NCI-H2171 (cell line): ENCODE measurements around the gene C2CD2.
"Not testable (repeated sequence)": the region's sequence is repeated elsewhere in the genome, so short reads cannot be mapped to it uniquely, and the experiment has no call there.

Experiments
- DNase-seq: peaks from one replicate; lab custom pipeline; 2025; lab: John Stamatoyannopoulos, UW

Gene C2CD2

DNA sequence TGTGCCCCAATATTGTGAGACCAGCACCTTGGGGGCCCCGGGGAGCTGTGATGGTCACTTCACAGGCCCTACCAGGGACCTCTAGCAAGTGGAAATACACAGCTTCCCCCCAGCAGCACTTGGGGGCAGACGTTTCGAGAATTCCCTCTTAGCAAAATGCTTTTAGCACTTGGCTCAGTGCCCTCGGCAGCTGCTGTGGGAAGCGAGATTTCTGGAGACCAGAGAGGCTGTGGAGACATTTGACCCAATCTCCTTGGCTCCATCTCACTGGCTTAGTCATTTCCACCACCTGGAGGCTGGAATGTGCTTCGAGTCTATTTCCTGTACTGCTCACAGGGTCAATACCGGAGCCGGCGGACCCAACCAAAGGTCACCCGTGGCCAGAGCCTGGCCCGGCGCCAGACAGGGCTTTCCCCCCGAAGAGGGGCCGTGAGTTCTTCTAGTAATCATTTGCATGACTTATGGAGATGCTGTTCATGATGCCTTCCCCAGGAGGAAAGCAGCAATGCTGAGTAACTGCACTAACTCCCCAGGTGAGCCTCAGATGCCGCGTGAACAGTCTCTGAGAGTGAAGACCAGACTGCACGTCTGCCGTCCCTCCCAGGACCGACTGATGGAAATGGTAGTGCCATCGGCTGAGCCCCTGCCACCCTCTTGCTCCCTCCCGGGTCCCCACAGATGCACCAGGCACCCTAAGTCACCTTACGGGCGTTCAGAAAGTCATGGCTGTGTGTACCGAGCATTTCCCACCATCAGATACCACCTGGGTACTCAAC, 4.4 kb upstream of the C2CD2 start:
- DNase-seq, result peak; percentile 85

- no peak for DNase-seq
These were observed 3.3 kb upstream of the C2CD2 start for GRCh38 chr21:41956926-41957729.

- no peak for DNase-seq
These were observed 1.7 kb upstream of the C2CD2 start for GRCh38 chr21:41955516-41955915.

- no peak for DNase-seq
These were observed 1.1 kb upstream of the C2CD2 start for GRCh38 chr21:41954654-41955499.

- no peak for DNase-seq
These were observed 478 bp downstream of the C2CD2 start for GRCh38 chr21:41953249-41953830.

GRCh38 chr21:41952568-41953248, 1.1 kb downstream of the C2CD2 start:
- no peak for DNase-seq

GRCh38 chr21:41951876-41952567, 1.8 kb downstream of the C2CD2 start:
- DNase-seq, result no peak

GRCh38 chr21:41950941-41951351, 2.9 kb downstream of the C2CD2 start:
- no peak for DNase-seq

GRCh38 chr21:41949631-41950030, 4.2 kb downstream of the C2CD2 start:
- not testable (repeated sequence) for DNase-seq

DNA sequence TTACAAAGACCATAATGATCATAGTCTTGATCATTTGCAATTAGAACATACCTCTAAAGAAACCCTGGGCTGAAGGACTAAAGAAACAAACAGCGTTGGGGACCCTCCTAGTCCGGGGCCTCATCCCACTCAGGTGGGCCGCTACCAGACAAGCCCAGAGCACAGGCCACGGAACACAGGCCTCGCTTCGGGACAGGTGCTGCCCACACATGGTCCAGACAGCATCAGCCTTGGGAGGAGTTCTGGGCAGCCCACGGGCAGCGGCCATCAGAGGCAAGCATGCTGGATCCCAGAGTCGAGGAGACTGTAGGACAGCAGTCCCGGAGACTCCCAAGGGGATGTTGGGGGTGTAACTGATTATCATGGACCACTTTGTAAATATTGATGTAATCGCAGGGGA, 4.9 kb downstream of the C2CD2 start:
- DNase-seq, result no peak

DNA sequence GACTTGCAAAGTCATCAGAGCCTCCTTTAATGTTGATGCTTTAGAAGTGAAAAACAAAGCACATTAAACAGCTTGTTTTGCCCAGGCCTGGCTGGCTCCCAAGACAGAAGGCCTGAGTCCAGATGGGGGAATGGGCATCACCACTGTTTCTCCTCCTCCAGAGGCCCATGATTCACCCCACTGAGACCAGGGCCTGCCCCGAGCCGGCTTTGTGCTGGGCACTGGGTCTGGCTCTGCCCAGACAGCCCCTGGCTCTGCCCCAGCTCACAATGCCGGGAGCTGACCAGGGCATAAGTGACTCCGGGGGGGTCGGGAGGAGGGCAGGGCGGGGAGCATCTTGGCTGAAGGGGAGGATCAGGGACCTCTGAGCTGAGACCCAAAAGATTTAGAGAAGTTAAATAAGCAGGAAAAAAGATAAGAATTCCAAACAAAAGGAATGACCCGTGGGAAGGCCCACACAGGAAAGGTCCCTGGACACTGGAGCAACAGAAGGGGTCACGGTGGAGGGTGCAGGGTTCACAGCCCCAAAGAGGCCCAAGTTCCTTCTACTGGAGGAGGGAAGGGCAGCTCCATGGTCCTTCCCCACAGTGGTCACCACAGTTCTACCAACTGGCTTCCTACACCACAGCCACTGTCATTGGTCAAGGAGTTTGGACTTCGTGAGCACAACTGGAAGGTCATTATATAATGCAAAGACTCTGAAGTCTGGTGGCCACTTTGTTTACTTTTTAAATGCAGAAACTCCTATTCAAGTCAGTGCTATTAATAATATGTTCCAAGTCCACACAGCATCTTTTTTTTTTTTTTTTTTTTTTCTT, 5.5 kb downstream of the C2CD2 start:
- DNase-seq, result no peak

DNA sequence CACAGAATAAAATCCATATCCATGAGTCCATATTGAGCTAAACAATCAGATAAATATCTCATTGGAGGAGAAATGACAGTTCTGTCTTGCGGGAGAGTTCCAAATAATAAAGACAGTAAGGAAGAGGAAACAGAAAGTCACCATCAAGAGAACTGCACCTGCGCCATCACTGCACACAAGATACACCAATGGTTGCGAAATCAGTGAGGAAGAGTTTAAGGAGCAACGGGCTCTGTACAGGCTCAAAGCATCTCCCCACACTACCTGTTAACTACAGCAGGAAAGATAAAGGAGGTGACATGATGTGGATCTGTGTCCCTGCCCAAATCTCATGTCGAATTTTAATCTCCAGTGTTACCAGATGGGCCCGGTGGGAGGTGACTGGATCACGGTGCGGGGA, 7.8 kb downstream of the C2CD2 start:
- no peak for DNase-seq

- DNase-seq, result no peak
These were observed 10.0 kb downstream of the C2CD2 start for GRCh38 chr21:41943851-41944250.

DNA sequence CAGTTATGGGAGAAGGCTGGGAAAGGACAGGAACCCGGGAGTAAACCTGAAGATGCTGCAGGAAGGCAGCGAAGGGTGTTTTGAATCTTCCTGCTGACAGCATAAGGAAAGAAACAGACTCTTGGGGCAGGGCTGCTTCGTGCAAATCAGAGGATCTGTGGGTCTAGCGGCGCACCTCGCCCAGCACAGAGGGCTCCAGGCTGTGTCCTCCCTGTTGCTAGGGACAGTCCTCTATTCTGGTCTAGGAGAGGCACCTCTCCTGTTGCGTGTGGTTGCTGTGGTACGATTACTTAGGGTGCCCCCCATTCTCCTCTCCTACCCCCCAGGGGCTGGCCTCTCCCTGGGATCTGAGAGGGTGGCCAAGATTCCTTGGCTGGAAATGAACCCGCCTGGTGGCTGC, 11.4 kb downstream of the C2CD2 start:
- DNase-seq, result no peak

GRCh38 chr21:41941941-41942340, 11.9 kb downstream of the C2CD2 start:
- DNase-seq, result no peak

- DNase-seq, result no peak
These were observed 13.4 kb downstream of the C2CD2 start for GRCh38 chr21:41940431-41940830.

DNA sequence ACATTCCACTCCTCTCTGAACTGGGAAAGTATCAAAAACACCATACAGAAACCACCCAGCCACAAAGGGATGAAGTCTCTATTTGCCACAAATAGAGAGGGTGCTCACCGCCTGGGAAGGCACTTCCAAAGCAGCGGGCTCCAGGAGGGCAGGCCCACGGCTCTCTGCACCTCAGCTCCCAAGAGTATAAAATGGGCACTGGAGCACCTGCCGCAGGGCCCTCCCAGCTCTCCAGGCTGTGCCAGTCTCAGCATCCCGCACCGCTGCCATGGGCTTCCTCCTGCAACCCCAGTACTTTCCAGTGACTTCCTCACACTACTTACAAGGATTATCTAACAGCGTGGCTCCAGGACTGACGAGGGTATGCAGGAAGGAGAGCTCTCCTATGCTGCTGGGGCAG, 14.4 kb downstream of the C2CD2 start:
- no peak for DNase-seq

DNA sequence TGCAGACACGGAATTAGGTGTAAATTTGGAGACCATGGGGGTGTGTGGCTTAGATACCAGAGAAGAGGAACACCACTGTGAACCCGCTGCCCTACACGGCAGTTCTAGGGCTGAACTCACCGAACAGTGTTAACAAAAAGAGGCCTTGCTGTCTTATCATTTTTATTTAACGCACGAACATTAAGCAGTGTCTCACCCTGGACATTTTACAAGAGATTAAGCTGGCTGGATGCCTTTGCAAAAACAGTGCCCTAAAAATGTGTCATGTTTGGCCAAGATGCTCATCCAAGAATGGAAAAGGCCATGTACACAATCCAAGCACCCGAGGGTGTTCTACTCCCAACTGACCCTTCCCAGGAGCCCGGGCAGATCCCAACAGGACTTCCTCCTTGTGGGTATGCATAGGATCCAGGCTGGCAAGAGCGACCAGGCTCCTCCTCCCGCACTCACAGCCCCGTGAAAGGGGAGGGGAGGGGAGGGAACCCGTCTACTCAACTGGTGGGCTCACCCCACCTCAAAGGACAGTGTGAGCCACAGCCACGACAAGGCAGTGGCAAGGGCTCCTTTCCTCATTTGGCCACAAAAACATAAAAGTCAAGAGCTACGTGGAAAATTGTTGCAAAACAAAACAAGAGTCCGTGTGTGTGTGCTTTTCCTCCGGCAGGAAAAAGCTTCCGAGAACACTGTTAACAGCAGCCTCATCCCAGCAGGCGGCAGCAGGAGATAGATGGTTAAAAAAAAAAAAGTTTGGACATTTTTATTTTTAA, 20.3 kb downstream of the C2CD2 start:
- DNase-seq, result no peak
